ENCODE results near the gene TRABD2B.

TRABD2B gene

DNA sequence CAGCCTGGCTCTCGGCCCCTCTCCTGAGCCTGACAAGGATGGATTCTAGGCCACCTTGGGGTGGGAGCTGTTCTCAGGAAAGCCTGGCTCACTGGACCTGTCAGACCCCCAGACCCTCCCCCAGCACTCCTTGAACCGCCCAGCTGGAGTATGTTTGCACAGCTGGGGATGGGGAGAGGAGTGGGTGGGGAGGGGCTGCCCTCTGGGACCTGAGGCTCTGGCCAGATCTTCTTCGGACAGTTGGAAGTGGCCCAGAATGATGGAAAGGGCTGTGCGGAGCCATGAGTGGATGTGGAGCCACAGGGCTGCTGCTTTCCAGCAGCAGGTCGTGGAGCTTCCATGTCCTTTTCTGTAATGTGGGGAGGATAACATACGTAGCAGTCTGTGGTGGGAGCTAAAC lies 43.0 kb upstream of the TRABD2B start:
- H4K20me1 ChIP-seq (ENCODE audit: insufficient read depth, low read length), result no peaks in the 10 kb centered on the region
- ATAC-seq (ENCODE audit: insufficient read depth, low read depth), result no peak
- H3K4me1 ChIP-seq (ENCODE audit: insufficient read depth, low read length), result no peaks in the 10 kb centered on the region
- no peaks in the 10 kb centered on the region for H3K9me3 ChIP-seq (ENCODE audit: insufficient read depth, low read length, severe bottlenecking)
- no peak for DNase-seq
- H3K79me2 ChIP-seq (ENCODE audit: insufficient read depth, low read length), result no peaks in the 10 kb centered on the region
- no peak overlapping the region for H2AFZ ChIP-seq (ENCODE audit: low read depth, low read length)
- no peak overlapping the region for H3K4me2 ChIP-seq (ENCODE audit: insufficient read depth, low read length)
- no peak overlapping the region for H3K27ac ChIP-seq (ENCODE audit: low read length)
- H3K4me3 ChIP-seq (ENCODE audit: low read depth in 1 of 2, low read length in 2 of 2), result no peak overlapping the region
- no peak overlapping the region for H3K9ac ChIP-seq (ENCODE audit: low read depth, low read length)
- H3K36me3 ChIP-seq (ENCODE audit: insufficient read depth, low read length), result no peaks in the 10 kb centered on the region
- no peaks in the 10 kb centered on the region for H3K27me3 ChIP-seq (ENCODE audit: insufficient read depth, low read length, poor library complexity)
- TF ChIP-seq, protein P1, sequence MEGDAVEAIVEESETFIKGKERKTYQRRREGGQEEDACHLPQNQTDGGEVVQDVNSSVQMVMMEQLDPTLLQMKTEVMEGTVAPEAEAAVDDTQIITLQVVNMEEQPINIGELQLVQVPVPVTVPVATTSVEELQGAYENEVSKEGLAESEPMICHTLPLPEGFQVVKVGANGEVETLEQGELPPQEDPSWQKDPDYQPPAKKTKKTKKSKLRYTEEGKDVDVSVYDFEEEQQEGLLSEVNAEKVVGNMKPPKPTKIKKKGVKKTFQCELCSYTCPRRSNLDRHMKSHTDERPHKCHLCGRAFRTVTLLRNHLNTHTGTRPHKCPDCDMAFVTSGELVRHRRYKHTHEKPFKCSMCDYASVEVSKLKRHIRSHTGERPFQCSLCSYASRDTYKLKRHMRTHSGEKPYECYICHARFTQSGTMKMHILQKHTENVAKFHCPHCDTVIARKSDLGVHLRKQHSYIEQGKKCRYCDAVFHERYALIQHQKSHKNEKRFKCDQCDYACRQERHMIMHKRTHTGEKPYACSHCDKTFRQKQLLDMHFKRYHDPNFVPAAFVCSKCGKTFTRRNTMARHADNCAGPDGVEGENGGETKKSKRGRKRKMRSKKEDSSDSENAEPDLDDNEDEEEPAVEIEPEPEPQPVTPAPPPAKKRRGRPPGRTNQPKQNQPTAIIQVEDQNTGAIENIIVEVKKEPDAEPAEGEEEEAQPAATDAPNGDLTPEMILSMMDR (IDR thresholded peaks at IDR 0.05; ENCODE audit: borderline replicate concordance, extremely low read depth, low read length, poor library complexity, severe bottlenecking), result no peak
- no peak for TF ChIP-seq EZH2 (IDR thresholded peaks at IDR 0.05; ENCODE audit: borderline replicate concordance, low read depth, low read length, severe bottlenecking)

DNA sequence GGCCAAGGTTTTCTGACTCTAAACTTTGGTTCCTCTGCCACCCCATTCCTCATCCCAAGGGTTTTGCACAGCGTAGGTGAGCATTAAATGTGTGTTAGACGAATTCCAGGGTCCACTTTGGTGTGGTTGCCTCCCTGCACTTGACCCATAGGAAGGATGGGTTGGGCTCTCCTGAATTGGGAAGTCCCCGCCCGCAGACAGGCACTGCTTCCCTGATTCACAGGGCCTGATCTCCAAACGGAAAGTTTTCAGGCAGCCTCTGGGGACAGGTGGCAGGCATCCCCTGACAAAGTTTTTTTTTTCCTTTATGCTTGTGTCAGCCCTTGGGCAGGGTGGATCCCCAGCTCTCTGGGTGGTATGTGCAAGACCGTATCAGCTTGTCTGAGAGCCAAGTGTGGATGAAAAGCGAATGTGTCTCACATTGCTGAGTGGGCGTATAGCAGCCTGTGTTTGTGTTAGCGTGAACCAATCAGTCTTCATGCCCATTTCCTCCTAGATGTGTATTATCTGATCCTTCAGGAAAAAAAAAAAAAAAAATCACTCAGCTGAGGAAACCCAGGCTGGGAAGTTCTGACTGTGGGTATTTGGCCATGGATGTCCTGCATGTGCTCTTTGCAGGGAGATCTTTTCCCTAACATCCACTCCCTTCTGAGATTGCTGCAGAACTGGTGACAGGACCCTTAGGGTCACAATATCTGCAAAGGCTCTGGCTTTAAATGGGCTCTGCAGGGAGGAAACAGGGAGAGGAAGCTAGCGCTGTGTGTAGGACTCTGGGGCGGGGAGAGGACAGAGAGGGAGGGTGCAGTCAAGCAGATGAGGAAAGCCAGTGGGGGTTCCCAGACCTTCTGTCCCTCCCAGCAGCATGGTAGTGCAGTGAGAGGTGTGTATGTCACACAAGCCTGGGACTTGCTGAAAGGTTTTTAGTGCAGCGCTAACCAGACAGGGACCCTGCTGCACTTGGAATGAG lies 42.2 kb upstream of the TRABD2B start:
- Histone ChIP-seq H3K27ac (ENCODE audit: low read length) (no peak overlapping the region), H3K27me3 (ENCODE audit: insufficient read depth, low read length, poor library complexity) (no peaks in the 10 kb centered on the region), H3K36me3 (ENCODE audit: insufficient read depth, low read length) (no peaks in the 10 kb centered on the region), H3K4me1 (ENCODE audit: insufficient read depth, low read length) (no peaks in the 10 kb centered on the region), H3K79me2 (ENCODE audit: insufficient read depth, low read length) (no peaks in the 10 kb centered on the region), H3K4me2 (ENCODE audit: insufficient read depth, low read length) (no peak overlapping the region), H3K9ac (ENCODE audit: low read depth, low read length) (no peak overlapping the region), H4K20me1 (ENCODE audit: insufficient read depth, low read length) (no peaks in the 10 kb centered on the region), H3K4me3 (ENCODE audit: low read depth in 1 of 2, low read length in 2 of 2) (no peak overlapping the region), H3K9me3 (ENCODE audit: insufficient read depth, low read length, severe bottlenecking) (no peaks in the 10 kb centered on the region), H2AFZ (ENCODE audit: low read depth, low read length) (no peak overlapping the region)
- DNase-seq (no peak), ATAC-seq (ENCODE audit: insufficient read depth, low read depth) (no peak)
- no peak for TF ChIP-seq EZH2 (IDR thresholded peaks at IDR 0.05; ENCODE audit: borderline replicate concordance, low read depth, low read length, severe bottlenecking)
- TF ChIP-seq, protein P1 (IDR thresholded peaks at IDR 0.05; ENCODE audit: borderline replicate concordance, extremely low read depth, low read length, poor library complexity, severe bottlenecking), result no peak

DNA sequence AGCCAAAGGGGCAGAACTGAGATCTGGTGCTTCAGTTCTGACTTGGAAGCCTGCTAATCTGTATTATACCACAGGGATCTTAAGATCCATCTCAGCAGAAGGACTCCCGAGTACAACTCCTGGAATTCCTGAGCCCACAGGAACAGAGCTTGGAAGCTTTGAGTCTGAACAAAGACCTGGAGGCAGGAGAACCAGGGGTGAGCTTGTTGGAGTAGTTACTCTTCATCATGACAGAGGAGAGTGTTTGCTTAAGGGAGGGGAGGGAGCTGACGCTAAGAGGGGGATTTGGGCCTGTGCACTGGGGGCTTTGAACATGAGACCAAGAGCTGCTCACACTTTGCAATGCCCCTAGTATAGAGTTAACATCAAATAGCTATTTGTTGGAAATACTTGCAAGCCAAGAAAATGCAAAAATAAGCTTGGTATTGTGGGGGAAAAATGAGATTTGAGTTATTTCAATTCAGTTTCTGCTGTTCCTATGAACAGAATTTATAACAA lies 41.1 kb upstream of the TRABD2B start:
- Histone ChIP-seq H3K4me1 (ENCODE audit: insufficient read depth, low read length) (no peaks in the 10 kb centered on the region), H3K27ac (ENCODE audit: low read length) (no peak overlapping the region), H3K79me2 (ENCODE audit: insufficient read depth, low read length) (no peaks in the 10 kb centered on the region), H3K36me3 (ENCODE audit: insufficient read depth, low read length) (no peaks in the 10 kb centered on the region), H3K4me2 (ENCODE audit: insufficient read depth, low read length) (no peak overlapping the region), H2AFZ (ENCODE audit: low read depth, low read length) (no peak overlapping the region), H4K20me1 (ENCODE audit: insufficient read depth, low read length) (no peaks in the 10 kb centered on the region), H3K27me3 (ENCODE audit: insufficient read depth, low read length, poor library complexity) (no peaks in the 10 kb centered on the region), H3K9ac (ENCODE audit: low read depth, low read length) (no peak overlapping the region), H3K4me3 (ENCODE audit: low read depth in 1 of 2, low read length in 2 of 2) (no peak overlapping the region), H3K9me3 (ENCODE audit: insufficient read depth, low read length, severe bottlenecking) (no peaks in the 10 kb centered on the region)
- DNase-seq (no peak), ATAC-seq (ENCODE audit: insufficient read depth, low read depth) (no peak)
- TF ChIP-seq EZH2 (IDR thresholded peaks at IDR 0.05; ENCODE audit: borderline replicate concordance, low read depth, low read length, severe bottlenecking), result no peak
- TF ChIP-seq, protein P1 (IDR thresholded peaks at IDR 0.05; ENCODE audit: borderline replicate concordance, extremely low read depth, low read length, poor library complexity, severe bottlenecking), result no peak

All from DND-41 (cell line).